HepG2 (cell line): Measurements from ENCODE around the gene ALDH9A1. TPM values are rescaled to one million over a fixed set of nuclear protein-coding genes. Genes with fewer than 3 reads are reported as not detected.

Source experiments
- ADNP ChIP-seq: sonication (generic); formaldehyde crosslinking; IDR thresholded peaks from 2 replicates; pipeline ENCODE4 v1.4.0; 2020; ENCODE audit warnings: missing genetic modification reagents
- ATF7 ChIP-seq, 2 experiments: fragments of 450-650 bp in 1 of 2; sonication (generic) in 1 of 2; formaldehyde crosslinking in 1 of 2; IDR thresholded peaks; 2 replicates each; pipeline versions ENCODE4 v1.4.0 to v1.6.1; 2016 to 2020; ENCODE audit warnings: antibody characterized with exemption in 1 of 2, mild to moderate bottlenecking in 1 of 2, missing genetic modification reagents in 1 of 2
- GZF1 ChIP-seq: sonication (generic); formaldehyde crosslinking; IDR thresholded peaks from 2 replicates; pipeline ENCODE4 v1.5.1; 2020; ENCODE audit warnings: mild to moderate bottlenecking, missing genetic modification reagents
- HDAC1 ChIP-seq: sonication (generic); formaldehyde crosslinking; IDR thresholded peaks from 2 replicates; pipeline ENCODE4 v1.5.1; 2020; ENCODE audit warnings: mild to moderate bottlenecking, missing genetic modification reagents
- IKZF1 ChIP-seq: fragments of 450-650 bp; IDR thresholded peaks from 2 replicates; pipeline ENCODE4 v1.7.1; 2016
- JDP2 ChIP-seq: sonication (generic); formaldehyde crosslinking; IDR thresholded peaks from 2 replicates; pipeline ENCODE4 v1.8.1; 2022; ENCODE audit warnings: missing genetic modification reagents, borderline replicate concordance
- MXD1 ChIP-seq: sonication (generic); formaldehyde crosslinking; IDR thresholded peaks from 2 replicates; pipeline ENCODE4 v1.4.0; 2020; ENCODE audit warnings: mild to moderate bottlenecking, missing genetic modification reagents
- RXRB ChIP-seq: IDR thresholded peaks from 2 replicates; pipeline ENCODE4 v1.6.1; 2016; ENCODE audit warnings: borderline replicate concordance, missing genetic modification reagents, missing compliant biosample characterization
- TAF1 ChIP-seq: sonication (generic); formaldehyde crosslinking; IDR thresholded peaks from 2 replicates; pipeline ENCODE4 v1.4.0; 2020; ENCODE audit warnings: missing genetic modification reagents
- TEAD2 ChIP-seq: sonication (generic); formaldehyde crosslinking; IDR thresholded peaks from 2 replicates; pipeline ENCODE4 v1.9.0; 2021; ENCODE audit warnings: missing genetic modification reagents
- TOPORS ChIP-seq: sonication (generic); formaldehyde crosslinking; IDR thresholded peaks from 2 replicates; pipeline ENCODE4 v1.8.0; 2023; ENCODE audit warnings: mild to moderate bottlenecking, missing genetic modification reagents
- YEATS4 ChIP-seq: sonication (generic); formaldehyde crosslinking; IDR thresholded peaks from 2 replicates; pipeline ENCODE4 v1.4.0; 2020; ENCODE audit warnings: missing genetic modification reagents, borderline replicate concordance
- ZFP41 ChIP-seq: sonication (generic); formaldehyde crosslinking; IDR thresholded peaks from 2 replicates; pipeline ENCODE4 v1.4.0; 2020; ENCODE audit warnings: mild to moderate bottlenecking, missing genetic modification reagents, borderline replicate concordance
- ZFX ChIP-seq: sonication (generic); formaldehyde crosslinking; IDR thresholded peaks from 2 replicates; pipeline ENCODE4 v1.4.0; 2020; ENCODE audit warnings: mild to moderate bottlenecking, low read depth, missing genetic modification reagents, moderate library complexity
- ZIK1 ChIP-seq: sonication (generic); formaldehyde crosslinking; IDR thresholded peaks from 2 replicates; pipeline ENCODE4 v1.5.0; 2020; ENCODE audit warnings: mild to moderate bottlenecking, low read depth, missing genetic modification reagents, borderline replicate concordance
- ZNF335 ChIP-seq: sonication (generic); formaldehyde crosslinking; IDR thresholded peaks from 2 replicates; pipeline ENCODE4 v1.4.0; 2020; ENCODE audit warnings: missing genetic modification reagents
- ZNF556 ChIP-seq: sonication (generic); formaldehyde crosslinking; IDR thresholded peaks from 2 replicates; pipeline ENCODE4 v1.4.0; 2020; ENCODE audit warnings: mild to moderate bottlenecking, missing genetic modification reagents, borderline replicate concordance
- ZNF589 ChIP-seq: sonication (generic); formaldehyde crosslinking; conservative IDR thresholded peaks from 2 replicates; pipeline ENCODE4 v1.8.0; 2022; ENCODE audit warnings: mild to moderate bottlenecking, moderate library complexity, missing genetic modification reagents
- ZNF788 ChIP-seq: sonication (generic); formaldehyde crosslinking; IDR thresholded peaks from 2 replicates; pipeline ENCODE4 v1.5.0; 2020; ENCODE audit warnings: mild to moderate bottlenecking, missing genetic modification reagents, borderline replicate concordance
- ZNF83 ChIP-seq: sonication (generic); formaldehyde crosslinking; IDR thresholded peaks from 2 replicates; pipeline ENCODE4 v1.4.0; 2020; ENCODE audit warnings: missing genetic modification reagents, mild to moderate bottlenecking, borderline replicate concordance
- polyA plus RNA-seq, 8 experiments: library from polyadenylated mRNA; depleted of rRNA in 3 of 8; stranded (reverse) in 7 of 8; unstranded in 1 of 8; fragments of >200 nt; fragmentation: Illumina TruSeq in 4 of 8; extraction: Trizol in 4 of 8; gene quantifications; 2 replicates each; pipeline versions ENCODE4 v1.2.1 to v1.2.3, GENCODE V29; 2011 to 2016; ENCODE audit warnings: low read depth in 4 of 8, missing spikeins in 1 of 8, mixed read lengths in 1 of 8; ENCODE audit not compliant: insufficient read depth in 1 of 8
- total RNA-seq, 5 experiments: library from RNA; depleted of rRNA; stranded (reverse); fragments of >200 nt; fragmentation: Illumina TruSeq; extraction: Trizol; gene quantifications; 2 replicates each; pipeline ENCODE4 v1.2.3, GENCODE V29; 2016; ENCODE audit warnings: low read depth in 1 of 5
- TF ChIP-seq, protein P1 (sequence below): sonication (generic); formaldehyde crosslinking; IDR thresholded peaks from 2 replicates; pipeline ENCODE4 v1.4.0; 2020; ENCODE audit warnings: missing genetic modification reagents, borderline replicate concordance
- TF ChIP-seq, protein P2 (sequence below): sonication (generic); formaldehyde crosslinking; IDR thresholded peaks from 2 replicates; pipeline ENCODE4 v1.8.0; 2022; ENCODE audit warnings: low read depth, missing genetic modification reagents
- TF ChIP-seq, protein P3 (sequence below): sonication (generic); formaldehyde crosslinking; conservative IDR thresholded peaks from 2 replicates; pipeline ENCODE4 v1.8.0; 2022; ENCODE audit warnings: low read depth, missing genetic modification reagents

The ALDH9A1 gene
- total and polyA plus RNA-seq, 2 of the 13 experiments (the other 11 are each of a cell fraction or from before 2014, with no cell fraction given): 27.5 to 38.5 TPM

DNA sequence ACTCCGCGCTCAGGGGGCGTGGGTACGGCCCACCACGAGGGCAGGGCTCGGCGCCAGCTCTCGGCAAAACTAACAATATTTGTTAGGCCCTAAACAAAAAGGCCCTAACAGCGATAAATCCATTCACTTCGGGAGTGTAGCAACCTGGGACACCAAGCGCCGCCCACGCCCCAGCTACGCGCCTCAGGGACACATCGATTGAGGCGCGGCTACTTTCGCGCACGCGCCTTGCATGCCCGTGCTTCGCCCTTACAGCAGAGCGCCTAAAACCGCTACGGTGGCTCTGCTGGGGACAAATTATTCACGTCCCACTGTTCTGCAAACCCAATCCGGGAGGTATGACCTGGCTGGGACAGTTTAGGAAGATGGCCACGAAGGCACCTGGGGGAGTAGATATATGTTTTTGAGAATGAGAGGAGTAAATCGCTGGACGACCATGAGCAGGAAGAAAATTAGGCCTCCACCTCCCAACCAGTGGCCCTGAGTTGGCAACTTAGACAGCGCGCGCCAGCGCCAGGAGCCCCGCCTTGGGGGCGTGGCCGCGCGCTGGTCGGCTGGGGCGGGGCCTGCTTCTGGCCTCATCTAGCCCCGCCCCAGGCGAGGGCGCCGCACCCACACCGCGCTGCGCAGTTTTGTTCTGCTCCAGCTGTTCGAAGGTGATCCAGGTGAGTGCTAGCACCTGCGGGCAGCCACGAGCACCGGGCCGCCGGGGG is 67.6 kb downstream of the ALDH9A1 start, which contains the start of gene MGST3 (continued):
- TF ChIP-seq, protein P1, sequence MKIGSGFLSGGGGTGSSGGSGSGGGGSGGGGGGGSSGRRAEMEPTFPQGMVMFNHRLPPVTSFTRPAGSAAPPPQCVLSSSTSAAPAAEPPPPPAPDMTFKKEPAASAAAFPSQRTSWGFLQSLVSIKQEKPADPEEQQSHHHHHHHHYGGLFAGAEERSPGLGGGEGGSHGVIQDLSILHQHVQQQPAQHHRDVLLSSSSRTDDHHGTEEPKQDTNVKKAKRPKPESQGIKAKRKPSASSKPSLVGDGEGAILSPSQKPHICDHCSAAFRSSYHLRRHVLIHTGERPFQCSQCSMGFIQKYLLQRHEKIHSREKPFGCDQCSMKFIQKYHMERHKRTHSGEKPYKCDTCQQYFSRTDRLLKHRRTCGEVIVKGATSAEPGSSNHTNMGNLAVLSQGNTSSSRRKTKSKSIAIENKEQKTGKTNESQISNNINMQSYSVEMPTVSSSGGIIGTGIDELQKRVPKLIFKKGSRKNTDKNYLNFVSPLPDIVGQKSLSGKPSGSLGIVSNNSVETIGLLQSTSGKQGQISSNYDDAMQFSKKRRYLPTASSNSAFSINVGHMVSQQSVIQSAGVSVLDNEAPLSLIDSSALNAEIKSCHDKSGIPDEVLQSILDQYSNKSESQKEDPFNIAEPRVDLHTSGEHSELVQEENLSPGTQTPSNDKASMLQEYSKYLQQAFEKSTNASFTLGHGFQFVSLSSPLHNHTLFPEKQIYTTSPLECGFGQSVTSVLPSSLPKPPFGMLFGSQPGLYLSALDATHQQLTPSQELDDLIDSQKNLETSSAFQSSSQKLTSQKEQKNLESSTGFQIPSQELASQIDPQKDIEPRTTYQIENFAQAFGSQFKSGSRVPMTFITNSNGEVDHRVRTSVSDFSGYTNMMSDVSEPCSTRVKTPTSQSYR (CRISPR knock-in tag): no peak
- no peak for TF ChIP-seq TOPORS
- no peak for TF ChIP-seq GZF1
- TF ChIP-seq ZFX: peak; percentile 90
- TF ChIP-seq, protein P2, sequence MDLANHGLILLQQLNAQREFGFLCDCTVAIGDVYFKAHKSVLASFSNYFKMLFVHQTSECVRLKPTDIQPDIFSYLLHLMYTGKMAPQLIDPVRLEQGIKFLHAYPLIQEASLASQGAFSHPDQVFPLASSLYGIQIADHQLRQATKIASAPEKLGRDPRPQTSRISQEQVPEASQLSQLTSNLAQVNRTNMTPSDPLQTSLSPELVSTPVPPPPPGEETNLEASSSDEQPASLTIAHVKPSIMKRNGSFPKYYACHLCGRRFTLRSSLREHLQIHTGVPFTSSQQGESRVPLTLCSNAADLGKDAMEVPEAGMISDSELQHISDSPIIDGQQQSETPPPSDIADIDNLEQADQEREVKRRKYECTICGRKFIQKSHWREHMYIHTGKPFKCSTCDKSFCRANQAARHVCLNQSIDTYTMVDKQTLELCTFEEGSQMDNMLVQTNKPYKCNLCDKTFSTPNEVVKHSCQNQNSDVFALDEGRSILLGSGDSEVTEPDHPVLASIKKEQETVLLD (CRISPR knock-in tag): peak; percentile 75
- peak; percentile 74 for TF ChIP-seq YEATS4 (CRISPR knock-in tag)
- no peak for TF ChIP-seq JDP2 (CRISPR knock-in tag)
- TF ChIP-seq RXRB (CRISPR knock-in tag): peak; percentile 59
- peak; percentile 73; the same call in 1 of the 2 replicates for TF ChIP-seq ZNF788 (CRISPR knock-in tag)
- TF ChIP-seq TEAD2 (CRISPR knock-in tag): 0 out of 2 replicates have a peak, but pooled peaks have one; percentile 62
- no peak for TF ChIP-seq IKZF1
- no peak for TF ChIP-seq MXD1 (CRISPR knock-in tag)
- TF ChIP-seq ZNF556: no peak; the same call in 1 of the 2 replicates
- TF ChIP-seq, protein P3, sequence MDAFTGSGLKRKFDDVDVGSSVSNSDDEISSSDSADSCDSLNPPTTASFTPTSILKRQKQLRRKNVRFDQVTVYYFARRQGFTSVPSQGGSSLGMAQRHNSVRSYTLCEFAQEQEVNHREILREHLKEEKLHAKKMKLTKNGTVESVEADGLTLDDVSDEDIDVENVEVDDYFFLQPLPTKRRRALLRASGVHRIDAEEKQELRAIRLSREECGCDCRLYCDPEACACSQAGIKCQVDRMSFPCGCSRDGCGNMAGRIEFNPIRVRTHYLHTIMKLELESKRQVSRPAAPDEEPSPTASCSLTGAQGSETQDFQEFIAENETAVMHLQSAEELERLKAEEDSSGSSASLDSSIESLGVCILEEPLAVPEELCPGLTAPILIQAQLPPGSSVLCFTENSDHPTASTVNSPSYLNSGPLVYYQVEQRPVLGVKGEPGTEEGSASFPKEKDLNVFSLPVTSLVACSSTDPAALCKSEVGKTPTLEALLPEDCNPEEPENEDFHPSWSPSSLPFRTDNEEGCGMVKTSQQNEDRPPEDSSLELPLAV: no peak
- TF ChIP-seq ZIK1 (CRISPR knock-in tag): no peak
- TF ChIP-seq ATF7 (IDR thresholded peaks at IDR 0.05): no peak
- no peak for TF ChIP-seq ATF7 (CRISPR knock-in tag; IDR thresholded peaks at IDR 0.05)
- no peak for TF ChIP-seq ZNF83 (CRISPR knock-in tag)
- no peak; the same call in 1 of the 2 replicates for TF ChIP-seq ZNF335 (CRISPR knock-in tag)
- no peak; the same call in 1 of the 2 replicates for TF ChIP-seq ZFP41 (CRISPR knock-in tag)
- TF ChIP-seq TAF1 (CRISPR knock-in tag): peak; percentile 64; the same call in 1 of the 2 replicates
- TF ChIP-seq ADNP: no peak
- 0 out of 2 replicates have a peak, but pooled peaks have one; percentile 16 for TF ChIP-seq HDAC1 (CRISPR knock-in tag)
- TF ChIP-seq ZNF589 (CRISPR knock-in tag): peak; percentile 72; the same call in 1 of the 2 replicates
